ENCODE data around the gene CDK5R1. TPM values are rescaled to one million over a fixed set of nuclear protein-coding genes. Genes with fewer than 3 reads are reported as not detected.

Gene CDK5R1
- total and polyA plus RNA-seq, 8 donors = 0.37 to 2.6 (median 1.8) TPM; not detected in 2

- Histone ChIP-seq H3K27ac (no peak overlapping the region), H3K27me3 (no peaks in the 10 kb centered on the region), H3K36me3 (peaks cover 0 to 15% (median 12%) of the 10 kb centered on the region in 4 donors), H3K4me3 (no peak overlapping the region), H3K9me3 (no peaks in the 10 kb centered on the region), H3K4me1 (peaks cover 0 to 33% (median 8%) of the 10 kb centered on the region in 4 donors)
- TF ChIP-seq CTCF (IDR thresholded peaks at IDR 0.05) (no peak), EP300 (IDR thresholded peaks at IDR 0.05) (no peak), POLR2A (IDR thresholded peaks at IDR 0.05) (no peak), POLR2AphosphoS5 (IDR thresholded peaks at IDR 0.05) (no peak)
- DNase-seq = no peak
- 77 to 86% (median 81%) methylated on average over 9 of the region's 9 CpGs for WGBS, 5 donors
- intact Hi-C loops (cut with DNase I; ENCODE audit: low total_unique reads) = loop anchor here (10.0 kb wide), 1 partner anchor 256 kb away; no protein-coding TSS in a partner anchor
These were observed 11.6 kb downstream of the CDK5R1 start for GRCh38 chr17:32498391-32498790.

- Histone ChIP-seq H3K9me3 (no peaks in the 10 kb centered on the region), H3K4me3 (no peak overlapping the region), H3K27me3 (no peaks in the 10 kb centered on the region), H3K4me1 (peaks cover 0 to 23% (median 0%) of the 10 kb centered on the region in 4 donors), H3K36me3 (peaks cover 0 to 4% (median 0%) of the 10 kb centered on the region in 4 donors), H3K27ac (no peak overlapping the region)
- intact Hi-C loops (cut with DNase I; ENCODE audit: low total_unique reads) = no loop called here
- no peak for DNase-seq
- 94 to 99% (median 97%) methylated on average over 3 of the region's 3 CpGs for WGBS, 5 donors
- TF ChIP-seq CTCF (IDR thresholded peaks at IDR 0.05) (no peak), POLR2A (IDR thresholded peaks at IDR 0.05) (no peak), POLR2AphosphoS5 (IDR thresholded peaks at IDR 0.05) (no peak), EP300 (IDR thresholded peaks at IDR 0.05) (no peak)
These were observed 15.2 kb downstream of the CDK5R1 start for GRCh38 chr17:32502013-32502412.

GRCh38 chr17:32502710-32503109 is 15.9 kb downstream of the CDK5R1 start:
- intact Hi-C loops (cut with DNase I; ENCODE audit: low total_unique reads) = no loop called here
- Histone ChIP-seq H3K9me3 (no peaks in the 10 kb centered on the region), H3K27ac (peak overlapping the region in 3 of 5 donors; percentile 24 to 74 (median 29)), H3K36me3 (peaks cover 0 to 4% (median 0%) of the 10 kb centered on the region in 4 donors), H3K4me1 (peaks cover 0 to 23% (median 0%) of the 10 kb centered on the region in 4 donors), H3K4me3 (no peak overlapping the region), H3K27me3 (no peaks in the 10 kb centered on the region)
- 78 to 90% (median 85%) methylated on average over 10 of the region's 10 CpGs for WGBS, 5 donors
- DNase-seq = no peak
- TF ChIP-seq POLR2A (IDR thresholded peaks at IDR 0.05) (no peak), CTCF (IDR thresholded peaks at IDR 0.05) (no peak), POLR2AphosphoS5 (IDR thresholded peaks at IDR 0.05) (no peak), EP300 (IDR thresholded peaks at IDR 0.05) (no peak)

- DNase-seq = peak in 1 of 2 donors; percentile 59
These were observed 16.7 kb downstream of the CDK5R1 start for GRCh38 chr17:32503251-32504165.

More at GRCh38 chr17:32503251-32504165, 16.7 kb downstream of the CDK5R1 start:
- intact Hi-C loops (cut with DNase I; ENCODE audit: low total_unique reads) = no loop called here
- Histone ChIP-seq H3K27ac (peak overlapping the region; percentile 15 to 76 (median 63)), H3K4me3 (no peak overlapping the region), H3K9me3 (no peaks in the 10 kb centered on the region), H3K36me3 (peaks cover 0 to 4% (median 0%) of the 10 kb centered on the region in 4 donors), H3K4me1 (peaks cover 0 to 23% (median 0%) of the 10 kb centered on the region in 4 donors), H3K27me3 (no peaks in the 10 kb centered on the region)
- 63 to 74% (median 70%) methylated on average over 7 of the region's 7 CpGs for WGBS, 5 donors
- TF ChIP-seq POLR2AphosphoS5 (IDR thresholded peaks at IDR 0.05) = no peak
- TF ChIP-seq CTCF (IDR thresholded peaks at IDR 0.05) = no peak
- no peak for TF ChIP-seq POLR2A (IDR thresholded peaks at IDR 0.05)
- no peak for TF ChIP-seq EP300 (IDR thresholded peaks at IDR 0.05)

Data from stomach (tissue), 9 donors.